Measurements from ENCODE around the gene DNAJC4.

GRCh38 chr11:64208796-64209562 is 21.4 kb upstream of the DNAJC4 start:
- TF ChIP-seq CTCF (IDR thresholded peaks at IDR 0.05) (no peak), POLR2AphosphoS5 (IDR thresholded peaks at IDR 0.05) (no peak), POLR2A (IDR thresholded peaks at IDR 0.05) (no peak)

All from sigmoid colon (tissue), 4 donors.